Measurements from ENCODE around the gene MEGF6.

Gene MEGF6

GRCh38 chr1:3501437-3501836, 109.9 kb downstream of the MEGF6 start:
- no peak for DNase-seq

- no peak for DNase-seq
Observed at GRCh38 chr1:3500265-3500835, 111.0 kb downstream of the MEGF6 start.

- DNase-seq = no peak
Observed at GRCh38 chr1:3499611-3500010, 111.7 kb downstream of the MEGF6 start.

GRCh38 chr1:3498986-3499385, 112.3 kb downstream of the MEGF6 start:
- DNase-seq = no peak

- no peak for DNase-seq
Observed at GRCh38 chr1:3498246-3498930, 112.9 kb downstream of the MEGF6 start.

- no peak for DNase-seq
Observed at GRCh38 chr1:3497521-3497920, 113.8 kb downstream of the MEGF6 start.

GRCh38 chr1:3496916-3497315, 114.4 kb downstream of the MEGF6 start:
- DNase-seq = no peak

- DNase-seq = no peak
Observed at GRCh38 chr1:3495776-3496745, 115.2 kb downstream of the MEGF6 start.

GRCh38 chr1:3494321-3495308, 116.7 kb downstream of the MEGF6 start:
- no peak for DNase-seq

GRCh38 chr1:3492545-3493246, 118.6 kb downstream of the MEGF6 start:
- DNase-seq = no peak

GRCh38 chr1:3491291-3492246, 119.7 kb downstream of the MEGF6 start:
- DNase-seq = peak; percentile 61 to 81 (median 77)

- no peak for DNase-seq
Observed at GRCh38 chr1:3490046-3490745, 121.1 kb downstream of the MEGF6 start.

- DNase-seq = no peak
Observed at GRCh38 chr1:3488432-3488831, 122.9 kb downstream of the MEGF6 start.

- DNase-seq = no peak
Observed at GRCh38 chr1:3485016-3485415, 126.3 kb downstream of the MEGF6 start.

- peak in 2 of 5 donors; percentile 21 to 30 for DNase-seq
Observed at GRCh38 chr1:3483801-3484444, 127.4 kb downstream of the MEGF6 start.

GRCh38 chr1:3483380-3483779, 127.9 kb downstream of the MEGF6 start:
- DNase-seq = no peak

GRCh38 chr1:3482378-3482849, 128.9 kb downstream of the MEGF6 start:
- no peak for DNase-seq

- DNase-seq = no peak
Observed at GRCh38 chr1:3481836-3482375, 129.4 kb downstream of the MEGF6 start.

GRCh38 chr1:3481046-3481445, 130.3 kb downstream of the MEGF6 start:
- no peak for DNase-seq
